ENCODE measurements around the gene PWWP2B. TPM values are rescaled to one million over a fixed set of nuclear protein-coding genes. Genes with fewer than 3 reads are reported as not detected.

PWWP2B gene
- total and polyA plus RNA-seq, 9 of the 15 experiments (the other 6 are each of a cell fraction or from before 2014, with no cell fraction given): 0.07 to 9.2 (median 1.6) TPM; not detected in 1

DNA sequence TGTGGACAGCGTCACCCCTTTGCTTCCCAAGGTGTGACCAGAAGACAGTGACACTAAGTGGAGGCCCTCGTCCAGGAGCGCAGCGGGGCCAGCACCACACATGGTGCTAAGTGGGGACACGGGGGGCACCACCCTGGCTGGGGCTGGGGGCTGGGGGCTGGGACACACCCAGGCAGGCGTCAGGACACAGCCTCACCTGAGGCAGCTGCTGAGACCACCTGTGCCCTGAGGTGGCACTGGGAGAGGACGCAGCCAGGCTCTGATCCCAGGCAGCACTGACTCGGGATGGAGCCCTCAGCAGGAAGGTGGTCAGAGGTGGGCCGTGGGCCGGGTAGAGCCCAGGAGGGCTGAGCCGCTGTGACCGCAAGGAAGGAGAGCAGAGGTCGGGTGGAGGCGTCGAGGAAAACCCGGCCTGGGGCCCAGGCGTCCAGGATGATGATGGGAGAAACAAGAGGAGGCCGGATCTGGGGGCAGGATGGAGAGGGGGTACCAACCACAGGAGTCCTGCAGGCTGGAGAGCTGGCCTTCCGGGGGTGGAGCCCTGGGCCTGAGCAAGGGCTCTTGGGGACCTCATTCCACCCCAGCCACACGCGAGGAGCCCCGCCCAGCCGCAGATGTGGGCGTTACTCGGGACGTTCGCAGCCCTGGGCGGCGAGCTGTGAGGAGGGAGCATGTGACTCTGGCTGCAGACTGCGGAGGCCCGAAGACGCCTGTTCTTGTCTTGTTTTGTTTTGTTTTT is 42.5 kb upstream of the PWWP2B start (continued):
- TF ChIP-seq, protein P1, sequence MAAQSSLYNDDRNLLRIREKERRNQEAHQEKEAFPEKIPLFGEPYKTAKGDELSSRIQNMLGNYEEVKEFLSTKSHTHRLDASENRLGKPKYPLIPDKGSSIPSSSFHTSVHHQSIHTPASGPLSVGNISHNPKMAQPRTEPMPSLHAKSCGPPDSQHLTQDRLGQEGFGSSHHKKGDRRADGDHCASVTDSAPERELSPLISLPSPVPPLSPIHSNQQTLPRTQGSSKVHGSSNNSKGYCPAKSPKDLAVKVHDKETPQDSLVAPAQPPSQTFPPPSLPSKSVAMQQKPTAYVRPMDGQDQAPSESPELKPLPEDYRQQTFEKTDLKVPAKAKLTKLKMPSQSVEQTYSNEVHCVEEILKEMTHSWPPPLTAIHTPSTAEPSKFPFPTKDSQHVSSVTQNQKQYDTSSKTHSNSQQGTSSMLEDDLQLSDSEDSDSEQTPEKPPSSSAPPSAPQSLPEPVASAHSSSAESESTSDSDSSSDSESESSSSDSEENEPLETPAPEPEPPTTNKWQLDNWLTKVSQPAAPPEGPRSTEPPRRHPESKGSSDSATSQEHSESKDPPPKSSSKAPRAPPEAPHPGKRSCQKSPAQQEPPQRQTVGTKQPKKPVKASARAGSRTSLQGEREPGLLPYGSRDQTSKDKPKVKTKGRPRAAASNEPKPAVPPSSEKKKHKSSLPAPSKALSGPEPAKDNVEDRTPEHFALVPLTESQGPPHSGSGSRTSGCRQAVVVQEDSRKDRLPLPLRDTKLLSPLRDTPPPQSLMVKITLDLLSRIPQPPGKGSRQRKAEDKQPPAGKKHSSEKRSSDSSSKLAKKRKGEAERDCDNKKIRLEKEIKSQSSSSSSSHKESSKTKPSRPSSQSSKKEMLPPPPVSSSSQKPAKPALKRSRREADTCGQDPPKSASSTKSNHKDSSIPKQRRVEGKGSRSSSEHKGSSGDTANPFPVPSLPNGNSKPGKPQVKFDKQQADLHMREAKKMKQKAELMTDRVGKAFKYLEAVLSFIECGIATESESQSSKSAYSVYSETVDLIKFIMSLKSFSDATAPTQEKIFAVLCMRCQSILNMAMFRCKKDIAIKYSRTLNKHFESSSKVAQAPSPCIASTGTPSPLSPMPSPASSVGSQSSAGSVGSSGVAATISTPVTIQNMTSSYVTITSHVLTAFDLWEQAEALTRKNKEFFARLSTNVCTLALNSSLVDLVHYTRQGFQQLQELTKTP (IDR thresholded peaks at IDR 0.05; ENCODE audit: low read depth in 1 of 2, partially characterized antibody in 2 of 2): peak in 1 of 2 experiments; percentile 26
- TF ChIP-seq ZFP30 (CRISPR knock-in tag; IDR thresholded peaks at IDR 0.05; ENCODE audit: borderline replicate concordance): no peak
- TF ChIP-seq, protein P2, sequence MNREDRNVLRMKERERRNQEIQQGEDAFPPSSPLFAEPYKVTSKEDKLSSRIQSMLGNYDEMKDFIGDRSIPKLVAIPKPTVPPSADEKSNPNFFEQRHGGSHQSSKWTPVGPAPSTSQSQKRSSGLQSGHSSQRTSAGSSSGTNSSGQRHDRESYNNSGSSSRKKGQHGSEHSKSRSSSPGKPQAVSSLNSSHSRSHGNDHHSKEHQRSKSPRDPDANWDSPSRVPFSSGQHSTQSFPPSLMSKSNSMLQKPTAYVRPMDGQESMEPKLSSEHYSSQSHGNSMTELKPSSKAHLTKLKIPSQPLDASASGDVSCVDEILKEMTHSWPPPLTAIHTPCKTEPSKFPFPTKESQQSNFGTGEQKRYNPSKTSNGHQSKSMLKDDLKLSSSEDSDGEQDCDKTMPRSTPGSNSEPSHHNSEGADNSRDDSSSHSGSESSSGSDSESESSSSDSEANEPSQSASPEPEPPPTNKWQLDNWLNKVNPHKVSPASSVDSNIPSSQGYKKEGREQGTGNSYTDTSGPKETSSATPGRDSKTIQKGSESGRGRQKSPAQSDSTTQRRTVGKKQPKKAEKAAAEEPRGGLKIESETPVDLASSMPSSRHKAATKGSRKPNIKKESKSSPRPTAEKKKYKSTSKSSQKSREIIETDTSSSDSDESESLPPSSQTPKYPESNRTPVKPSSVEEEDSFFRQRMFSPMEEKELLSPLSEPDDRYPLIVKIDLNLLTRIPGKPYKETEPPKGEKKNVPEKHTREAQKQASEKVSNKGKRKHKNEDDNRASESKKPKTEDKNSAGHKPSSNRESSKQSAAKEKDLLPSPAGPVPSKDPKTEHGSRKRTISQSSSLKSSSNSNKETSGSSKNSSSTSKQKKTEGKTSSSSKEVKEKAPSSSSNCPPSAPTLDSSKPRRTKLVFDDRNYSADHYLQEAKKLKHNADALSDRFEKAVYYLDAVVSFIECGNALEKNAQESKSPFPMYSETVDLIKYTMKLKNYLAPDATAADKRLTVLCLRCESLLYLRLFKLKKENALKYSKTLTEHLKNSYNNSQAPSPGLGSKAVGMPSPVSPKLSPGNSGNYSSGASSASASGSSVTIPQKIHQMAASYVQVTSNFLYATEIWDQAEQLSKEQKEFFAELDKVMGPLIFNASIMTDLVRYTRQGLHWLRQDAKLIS (CRISPR knock-in tag; IDR thresholded peaks at IDR 0.05): no peak
- no peak for TF ChIP-seq CBFA2T2 (conservative IDR thresholded peaks at IDR 0.05)
- no peak for TF ChIP-seq ELF4 (CRISPR knock-in tag; IDR thresholded peaks at IDR 0.05)
- TF ChIP-seq KLF13 (tag; IDR thresholded peaks at IDR 0.05; ENCODE audit: borderline replicate concordance, low read depth): no peak
- no peak for TF ChIP-seq CREBBP (IDR thresholded peaks at IDR 0.05; ENCODE audit: low read depth, low read length)
- TF ChIP-seq PRPF4 (IDR thresholded peaks at IDR 0.05; ENCODE audit: insufficient read depth, low read depth, low read length, poor library complexity, severe bottlenecking): no peak
- TF ChIP-seq L3MBTL2 (IDR thresholded peaks at IDR 0.05): peak; percentile 98
- TF ChIP-seq, protein P3, sequence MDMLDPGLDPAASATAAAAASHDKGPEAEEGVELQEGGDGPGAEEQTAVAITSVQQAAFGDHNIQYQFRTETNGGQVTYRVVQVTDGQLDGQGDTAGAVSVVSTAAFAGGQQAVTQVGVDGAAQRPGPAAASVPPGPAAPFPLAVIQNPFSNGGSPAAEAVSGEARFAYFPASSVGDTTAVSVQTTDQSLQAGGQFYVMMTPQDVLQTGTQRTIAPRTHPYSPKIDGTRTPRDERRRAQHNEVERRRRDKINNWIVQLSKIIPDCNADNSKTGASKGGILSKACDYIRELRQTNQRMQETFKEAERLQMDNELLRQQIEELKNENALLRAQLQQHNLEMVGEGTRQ (CRISPR knock-in tag; IDR thresholded peaks at IDR 0.05): peak; percentile 45
- TF ChIP-seq, protein P4, sequence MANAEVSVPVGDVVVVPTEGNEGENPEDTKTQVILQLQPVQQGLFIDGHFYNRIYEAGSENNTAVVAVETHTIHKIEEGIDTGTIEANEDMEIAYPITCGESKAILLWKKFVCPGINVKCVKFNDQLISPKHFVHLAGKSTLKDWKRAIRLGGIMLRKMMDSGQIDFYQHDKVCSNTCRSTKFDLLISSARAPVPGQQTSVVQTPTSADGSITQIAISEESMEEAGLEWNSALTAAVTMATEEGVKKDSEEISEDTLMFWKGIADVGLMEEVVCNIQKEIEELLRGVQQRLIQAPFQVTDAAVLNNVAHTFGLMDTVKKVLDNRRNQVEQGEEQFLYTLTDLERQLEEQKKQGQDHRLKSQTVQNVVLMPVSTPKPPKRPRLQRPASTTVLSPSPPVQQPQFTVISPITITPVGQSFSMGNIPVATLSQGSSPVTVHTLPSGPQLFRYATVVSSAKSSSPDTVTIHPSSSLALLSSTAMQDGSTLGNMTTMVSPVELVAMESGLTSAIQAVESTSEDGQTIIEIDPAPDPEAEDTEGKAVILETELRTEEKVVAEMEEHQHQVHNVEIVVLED (CRISPR knock-in tag; IDR thresholded peaks at IDR 0.05): no peak
- TF ChIP-seq HDAC3 (IDR thresholded peaks at IDR 0.05; ENCODE audit: borderline replicate concordance, partially characterized antibody): no peak
- no peak for TF ChIP-seq SMAD3 (CRISPR knock-in tag; conservative IDR thresholded peaks at IDR 0.05)
- TF ChIP-seq BCL6 (CRISPR knock-in tag; IDR thresholded peaks at IDR 0.05): no peak
- no peak for TF ChIP-seq KDM2B (CRISPR knock-in tag; IDR thresholded peaks at IDR 0.05)
- no peak for TF ChIP-seq TEAD2 (tag; IDR thresholded peaks at IDR 0.05)
- TF ChIP-seq MEIS2 (IDR thresholded peaks at IDR 0.05; ENCODE audit: partially characterized antibody): no peak

Measured in K562 (cell line).